SKM-1 treated with dmso at 0.1 percent for 144 hours (cell line): ENCODE measurements around the gene HPS4.
A peak's percentile ranks its signal among the peaks of the same experiment; 100 is the strongest.
"Not testable (repeated sequence)": the region's sequence is repeated elsewhere in the genome, so short reads cannot be mapped to it uniquely, and the experiment has no call there.

Experiments used
- DNase-seq: peaks from one replicate; lab custom pipeline; 2025; ENCODE audit not compliant: unreplicated experiment; lab: John Stamatoyannopoulos, UW

Gene HPS4

DNA sequence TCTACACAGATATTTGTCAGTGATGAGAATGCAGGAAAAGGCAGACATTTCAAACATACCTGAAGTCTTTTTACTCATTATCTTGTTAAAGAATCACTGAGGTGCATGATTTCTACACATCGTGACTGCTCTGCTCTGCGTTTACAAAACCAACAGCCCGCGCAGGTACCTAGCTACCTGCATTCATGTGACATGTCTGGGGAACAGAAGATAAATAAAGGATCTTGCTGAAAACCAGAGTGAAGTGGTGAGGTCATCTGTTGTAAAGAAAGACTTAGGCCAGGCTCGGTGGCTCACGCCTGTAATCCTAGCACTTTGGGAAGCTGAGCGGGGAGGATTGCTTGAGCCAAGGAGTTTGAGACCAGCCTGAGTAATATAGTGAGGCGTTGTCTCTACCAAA, 38.8 kb downstream of the HPS4 start:
- no peak for DNase-seq

DNA sequence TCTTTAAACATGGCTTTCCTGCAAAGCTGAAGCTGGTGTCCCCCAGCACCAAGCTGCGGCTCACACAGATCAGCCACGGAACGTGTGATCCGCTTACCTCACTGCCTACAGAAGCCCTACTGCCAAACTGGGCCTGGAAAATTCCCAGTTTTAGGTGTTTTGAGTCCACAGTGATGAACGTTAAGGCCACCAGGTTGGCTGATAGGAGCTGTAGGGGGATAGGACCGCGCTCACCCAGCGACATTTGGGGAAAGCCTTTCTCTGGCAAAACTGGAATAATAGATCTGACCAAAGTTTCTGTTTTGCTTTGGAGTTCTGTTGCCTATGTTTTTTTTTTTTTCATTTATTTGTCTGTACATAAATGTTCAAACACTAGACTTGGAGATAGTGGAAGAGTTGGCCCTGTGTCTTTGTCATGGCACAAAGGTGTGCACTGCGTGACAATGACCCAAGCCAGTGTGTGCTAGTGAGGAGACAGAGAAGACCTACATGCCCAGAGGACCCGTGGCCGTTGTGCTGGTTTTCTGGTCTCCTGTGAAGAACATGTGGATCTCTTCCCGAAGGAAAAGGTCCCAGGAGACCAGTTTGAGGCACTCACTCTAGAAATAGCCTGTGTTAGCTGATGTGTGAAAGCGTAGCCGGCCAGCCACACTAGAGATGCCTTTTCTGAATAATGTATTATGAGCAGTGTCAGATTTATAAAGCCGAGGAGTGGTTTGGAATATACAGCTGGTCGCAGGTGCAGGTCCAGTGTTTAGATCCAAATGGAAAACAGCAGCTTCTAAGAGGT, 39.5 kb downstream of the HPS4 start:
- no peak for DNase-seq

DNA sequence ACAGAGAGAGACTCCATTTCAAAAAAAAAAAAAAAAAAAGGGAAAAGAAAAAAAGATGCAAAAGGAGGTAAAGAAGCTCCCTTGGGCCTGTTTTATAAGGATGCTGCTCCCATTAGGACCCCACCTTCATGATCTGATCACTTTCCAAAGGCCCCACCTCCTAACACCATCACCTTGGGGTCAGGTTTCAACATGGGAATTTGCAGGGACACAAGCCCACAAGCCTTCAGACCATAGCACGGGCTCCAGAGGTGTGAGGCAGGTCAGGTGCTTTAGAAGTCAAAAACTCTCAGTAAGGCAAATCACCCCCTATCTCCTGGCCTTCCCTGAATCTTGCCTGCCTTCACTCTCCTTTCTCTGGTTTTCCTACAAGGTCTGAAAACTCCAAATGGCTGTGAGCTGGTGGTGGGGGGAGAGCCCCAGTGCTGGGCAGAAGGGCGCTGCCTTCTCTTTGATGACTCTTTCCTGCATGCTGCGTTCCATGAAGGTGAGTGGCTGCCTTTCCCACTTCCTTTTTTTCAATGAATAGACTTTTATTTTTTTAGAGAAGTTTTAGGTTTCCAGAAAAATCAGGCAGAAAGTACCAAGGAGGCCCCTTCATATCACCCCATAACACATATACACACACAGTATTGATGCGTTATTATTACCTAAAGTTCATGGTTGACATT, 41.4 kb downstream of the HPS4 start:
- DNase-seq: no peak

DNA sequence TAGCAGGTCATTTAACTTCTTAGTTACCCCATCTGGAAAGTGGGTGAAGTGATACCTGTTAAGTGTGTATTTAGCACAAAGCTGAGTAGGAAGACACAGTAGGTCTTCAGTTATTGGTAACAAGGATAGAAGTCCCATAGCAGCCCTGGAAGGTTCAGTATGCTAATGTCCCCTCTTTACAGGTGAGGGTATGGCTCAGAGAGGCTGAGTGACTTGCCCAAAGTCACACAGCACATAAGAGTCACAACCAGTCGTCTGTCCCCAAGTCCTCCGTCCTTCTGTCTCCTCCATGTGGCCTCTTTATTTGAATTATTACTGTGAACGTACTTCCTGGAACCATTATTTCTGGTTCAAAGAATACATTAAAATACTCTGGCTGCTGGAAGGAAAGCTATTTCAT, 44.0 kb downstream of the HPS4 start:
- no peak for DNase-seq

DNA sequence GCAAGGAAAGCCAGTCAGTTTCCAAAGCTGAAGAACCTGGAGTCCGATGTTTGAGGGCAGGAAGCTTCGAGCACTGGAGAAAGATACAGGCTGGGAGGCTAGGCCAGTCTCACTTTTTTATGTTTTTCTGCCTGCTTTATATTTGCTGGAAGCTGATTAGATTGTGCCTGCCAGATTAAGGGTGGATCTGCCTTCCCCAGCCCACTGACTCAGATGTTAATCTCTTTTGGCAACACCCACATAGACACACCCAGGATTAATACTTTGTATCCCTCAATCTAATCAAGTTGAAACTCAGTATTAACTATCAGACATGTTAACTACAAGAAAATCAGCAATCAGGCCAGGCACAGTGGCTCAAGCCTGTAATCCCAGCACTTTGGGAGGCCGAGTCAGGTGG, 44.8 kb downstream of the HPS4 start:
- DNase-seq: not testable (repeated sequence)

DNA sequence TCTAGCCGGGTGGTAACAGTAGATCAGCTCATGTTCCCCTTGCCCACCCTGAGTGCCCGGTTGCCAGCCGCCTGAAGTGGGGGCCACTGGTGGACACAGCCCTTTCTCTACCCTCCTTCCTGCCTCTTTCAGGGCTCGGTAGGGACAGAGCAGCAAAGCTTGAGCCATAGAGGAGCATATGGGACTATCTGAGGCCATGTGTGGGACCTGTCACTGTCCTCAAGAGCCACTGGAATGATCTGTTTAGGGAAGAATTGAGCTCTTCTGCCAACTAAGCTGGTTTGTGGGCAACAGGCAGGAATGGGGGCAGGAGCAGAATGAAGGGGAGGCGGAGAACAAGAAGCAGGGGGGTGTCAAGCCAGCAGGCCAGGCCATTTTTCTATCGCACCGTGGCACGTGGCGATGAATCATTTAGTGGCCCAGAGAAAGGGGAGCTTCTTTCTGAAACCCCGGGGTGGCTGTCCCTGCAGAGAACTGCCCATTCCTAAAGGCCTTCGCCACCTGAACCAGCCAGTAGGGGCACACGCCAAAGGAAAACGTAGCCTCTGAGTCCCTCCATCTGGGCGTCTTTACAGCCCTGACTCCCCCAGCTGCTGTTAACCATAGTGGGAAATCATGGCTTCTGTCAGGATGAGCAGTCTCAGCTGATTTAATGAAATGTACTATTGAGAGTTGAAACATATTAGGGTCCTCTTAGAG, 45.7 kb downstream of the HPS4 start:
- no peak for DNase-seq

GRCh38 chr22:26436903-26437515, 46.6 kb downstream of the HPS4 start:
- no peak for DNase-seq

- peak; percentile 53 for DNase-seq
Observed at GRCh38 chr22:26435327-26436093, 48.1 kb downstream of the HPS4 start.

- no peak for DNase-seq
Observed at GRCh38 chr22:26433805-26434204, 49.8 kb downstream of the HPS4 start.

DNA sequence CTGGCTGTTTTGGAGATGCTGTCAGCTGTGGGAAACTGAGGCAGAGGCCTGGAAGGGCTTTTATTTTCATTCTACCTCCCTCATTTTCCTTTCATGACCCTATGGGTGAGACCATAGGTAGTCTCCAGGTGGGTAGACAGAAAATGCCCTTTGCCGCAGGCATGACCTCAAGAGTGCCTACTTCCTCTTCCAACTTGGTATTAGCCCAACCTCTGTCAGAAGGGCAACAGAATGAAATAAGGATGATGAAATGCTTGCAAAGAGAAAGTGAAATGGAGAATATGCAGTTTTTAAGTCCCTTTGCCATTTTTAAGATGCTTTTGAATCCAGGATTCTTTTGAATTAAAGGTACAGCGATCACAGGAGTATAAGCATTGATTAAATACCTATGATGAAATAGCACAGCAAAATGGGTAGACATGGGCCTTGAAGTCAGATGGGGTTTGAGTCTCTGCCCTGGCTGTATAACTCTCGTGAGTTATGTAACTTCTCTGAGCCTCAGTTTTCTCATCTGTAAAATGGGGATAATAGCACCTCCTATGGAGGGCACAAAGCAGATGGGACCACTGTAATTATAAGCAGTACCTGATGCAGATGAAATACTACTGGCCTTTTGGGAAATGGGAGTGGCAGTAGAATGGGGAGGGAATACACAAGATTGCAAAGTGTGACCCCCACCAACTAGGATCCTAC, 50.8 kb downstream of the HPS4 start:
- peak; percentile 91 for DNase-seq

- DNase-seq: no peak
Observed at GRCh38 chr22:26431261-26431995, 52.2 kb downstream of the HPS4 start.

GRCh38 chr22:26430600-26430999, 53.0 kb downstream of the HPS4 start:
- no peak for DNase-seq

DNA sequence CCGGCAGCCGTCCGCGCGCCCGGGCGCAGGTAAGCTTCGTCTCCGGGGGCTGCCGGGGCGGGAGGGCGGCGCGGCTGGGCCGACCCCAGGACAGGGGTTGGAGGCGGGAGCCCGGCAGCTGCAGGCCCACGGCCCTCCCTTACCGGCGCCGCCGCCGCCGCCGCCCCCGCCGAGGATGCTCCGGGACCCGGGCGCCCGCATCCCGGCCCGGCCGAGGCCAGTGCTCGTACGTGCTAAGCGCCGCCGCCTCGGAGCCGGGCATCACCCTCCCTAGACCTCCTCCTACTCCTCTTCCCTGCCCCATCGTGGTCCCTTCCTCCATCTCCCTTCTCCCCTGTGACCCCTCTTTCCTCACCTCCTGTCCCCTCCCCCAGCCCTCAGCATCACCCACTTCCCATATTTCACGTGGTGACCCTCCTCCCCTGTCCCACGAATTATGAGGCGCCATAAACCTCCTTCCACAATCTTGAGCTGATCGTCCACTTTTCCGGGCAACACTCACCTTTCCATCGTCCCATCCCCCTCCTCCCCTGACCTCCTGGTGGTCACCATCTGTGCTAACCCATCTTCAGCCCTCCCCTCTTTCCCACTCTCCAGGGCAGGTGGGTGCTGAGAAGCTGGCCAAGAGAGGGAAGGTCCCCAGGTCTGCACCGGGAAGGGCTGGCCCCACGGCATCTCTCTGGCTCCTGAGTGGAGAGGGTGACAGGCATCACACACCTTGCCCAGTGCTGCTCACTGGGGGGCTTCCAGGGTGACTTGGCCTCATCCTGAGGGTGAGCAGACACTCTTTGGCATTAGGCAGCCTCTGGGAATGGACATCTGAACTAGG, 53.9 kb downstream of the HPS4 start:
- DNase-seq: no peak

DNA sequence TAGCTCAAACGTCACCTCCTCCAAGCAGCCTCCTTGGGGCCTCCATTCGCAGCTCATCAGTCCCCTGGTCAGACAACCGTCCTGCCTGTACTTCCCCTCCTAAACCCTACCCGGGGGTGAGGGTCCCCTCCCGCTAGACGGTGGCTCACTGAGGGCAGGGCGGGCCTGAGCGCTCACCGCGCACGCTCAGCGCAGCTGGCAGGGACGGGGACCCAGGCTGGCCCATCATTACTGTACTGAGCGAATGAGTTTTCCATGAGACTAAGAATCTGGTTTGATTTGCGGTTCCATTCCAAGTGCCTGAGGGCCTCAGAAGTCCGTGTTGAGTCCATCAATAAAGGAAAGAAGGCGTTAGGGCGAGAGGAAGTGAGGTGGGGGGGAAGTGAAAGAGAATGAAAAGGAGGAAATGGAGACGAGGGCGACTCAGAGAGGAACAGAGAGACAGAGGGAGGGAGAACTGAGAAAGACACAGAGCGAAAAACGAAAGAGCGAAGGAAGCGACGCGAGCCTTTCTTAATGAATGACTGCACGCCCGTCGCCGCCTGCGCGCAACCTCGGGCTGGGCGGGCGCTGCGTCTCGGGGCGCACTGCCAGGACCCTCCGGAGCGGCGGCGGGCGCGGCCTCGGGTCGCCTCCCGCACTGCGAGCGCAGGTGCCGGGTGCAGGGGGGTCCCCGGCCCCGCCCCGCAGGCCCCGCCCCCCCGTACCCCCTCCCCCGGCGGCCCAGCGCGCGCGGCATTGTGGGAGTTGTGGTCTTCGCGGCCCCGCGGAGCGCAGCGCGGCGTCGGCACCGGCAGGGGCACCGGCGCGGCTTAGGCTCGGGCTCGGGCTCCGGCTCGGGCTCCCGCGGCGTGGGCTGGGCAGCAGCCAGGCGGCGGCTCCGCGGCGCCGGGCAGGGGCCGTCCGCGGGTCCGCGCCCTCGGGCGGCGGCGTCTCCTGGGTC, 54.8 kb downstream of the HPS4 start, which contains the start of gene ASPHD2:
Gene ASPHD2, plus strand, starts transcription at position 746 of the 943 bp plus-strand sequence. CDS start 4,356 bp downstream, outside the sequence.
- peak; percentile 85 for DNase-seq

GRCh38 chr22:26426924-26427323, 56.7 kb downstream of the HPS4 start:
- no peak for DNase-seq

DNA sequence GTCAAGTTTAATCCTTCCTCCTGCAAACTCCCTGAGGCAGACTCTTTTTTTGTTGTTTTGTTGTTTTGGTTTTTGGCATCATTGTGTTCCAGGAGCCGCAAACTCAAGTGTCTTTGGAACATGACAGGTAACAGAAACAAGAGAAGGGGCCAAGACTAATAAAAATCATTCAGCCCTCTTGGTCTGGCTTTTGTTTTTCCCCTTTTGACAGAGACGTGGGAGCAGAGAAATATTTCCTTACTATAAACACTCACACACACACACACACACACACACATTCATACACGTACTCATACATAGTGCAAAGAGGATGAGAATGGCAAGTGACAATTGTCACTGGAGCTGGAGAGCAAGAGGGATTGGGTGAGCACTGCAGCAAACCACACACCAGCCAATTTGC, 65.0 kb downstream of the HPS4 start:
- DNase-seq: no peak

GRCh38 chr22:26417406-26417805, 66.2 kb downstream of the HPS4 start:
- DNase-seq: no peak
